SW480 (cell line): Measurements from ENCODE around the gene KLHL17.
"Not testable (repeated sequence)": the region's sequence is repeated elsewhere in the genome, so short reads cannot be mapped to it uniquely, and the experiment has no call there.

Experiments used
- DNase-seq: peaks from one replicate; pipeline ENCODE4 v3.0.0-alpha.2; 2016; ENCODE audit warnings: low spot score

KLHL17 gene

GRCh38 chr1:1003618-1004419 is 43.4 kb downstream of the KLHL17 start:
- no peak for DNase-seq

GRCh38 chr1:1004420-1004779 is 44.0 kb downstream of the KLHL17 start:
- no peak for DNase-seq

- peak; percentile 84 for DNase-seq
Observed at GRCh38 chr1:1004780-1005697, 44.7 kb downstream of the KLHL17 start.

DNA sequence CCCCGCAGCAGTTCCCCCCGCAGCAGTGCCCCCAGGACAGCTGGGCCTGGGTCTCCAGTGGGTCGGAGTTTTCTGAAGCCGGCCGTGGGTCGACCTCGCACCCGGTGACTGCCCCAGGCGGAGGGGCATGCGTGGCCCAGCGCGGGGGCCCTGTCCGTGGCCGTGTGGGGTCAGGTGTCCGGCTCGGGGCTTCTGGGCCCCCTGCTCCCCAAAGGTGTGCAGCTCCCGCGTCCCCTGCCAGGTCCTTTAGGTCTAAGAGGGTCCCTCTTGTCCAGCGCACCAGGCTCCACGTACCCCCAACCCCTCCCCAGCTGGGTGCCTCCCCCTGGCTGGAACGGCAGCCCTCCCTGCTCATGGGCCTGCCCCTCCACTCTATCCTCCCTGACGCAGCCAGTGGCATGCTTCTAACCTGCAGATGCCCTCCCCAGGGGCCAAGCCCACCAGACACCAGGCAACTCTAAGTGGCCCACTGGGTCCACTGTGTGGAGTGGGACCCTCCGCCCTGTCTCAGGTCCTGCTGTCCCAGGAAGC is 45.5 kb downstream of the KLHL17 start:
- no peak for DNase-seq

- DNase-seq, result peak; percentile 97
Observed at GRCh38 chr1:1006305-1007159, 46.1 kb downstream of the KLHL17 start.

DNA sequence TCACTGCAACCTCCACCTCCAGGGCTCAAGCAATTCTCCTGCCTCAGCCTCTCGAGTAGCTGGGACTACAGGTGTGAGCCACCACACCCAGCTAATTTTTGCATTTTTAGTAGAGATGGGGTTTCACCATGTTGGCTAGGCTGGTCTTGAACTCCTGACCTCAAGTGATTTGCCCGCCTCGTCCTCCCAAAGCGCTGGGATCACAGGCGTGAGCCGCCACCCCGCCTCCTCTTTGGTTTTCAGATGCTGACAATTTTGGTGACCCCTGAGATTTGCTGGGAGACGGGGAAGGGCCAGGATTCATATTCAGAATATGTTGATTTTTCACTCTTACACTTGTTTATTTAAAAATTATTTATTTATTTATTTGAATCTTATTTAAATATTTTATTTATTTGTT is 49.7 kb downstream of the KLHL17 start:
- not testable (repeated sequence) for DNase-seq

DNA sequence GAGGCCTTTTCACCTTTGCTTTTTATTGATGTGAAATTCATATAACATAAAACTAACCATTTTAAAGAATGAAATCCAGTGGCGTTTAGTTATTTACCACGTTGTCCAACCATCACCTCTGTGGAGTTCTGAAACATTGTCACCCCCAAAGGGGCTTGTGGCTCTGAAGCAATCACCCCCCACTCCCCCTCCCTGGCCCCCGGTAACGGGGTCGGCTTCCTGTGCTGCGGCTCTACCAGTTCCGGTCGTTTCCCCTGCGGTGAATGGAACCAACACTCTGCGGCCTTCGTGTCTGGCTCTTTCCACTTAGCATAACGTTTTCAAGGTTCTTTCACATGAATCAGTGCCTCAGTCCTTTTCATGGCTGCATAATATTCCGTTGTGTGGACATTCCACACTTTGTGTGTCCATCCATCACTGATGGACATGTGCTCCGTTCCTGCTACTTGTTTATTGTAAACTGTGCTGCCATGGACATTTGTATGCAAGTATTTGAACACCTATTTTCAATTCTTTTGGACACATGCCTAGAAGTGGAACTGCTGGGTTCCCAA is 51.1 kb downstream of the KLHL17 start:
- DNase-seq, result no peak

- not testable (repeated sequence) for DNase-seq
Observed at GRCh38 chr1:1012736-1013104, 52.3 kb downstream of the KLHL17 start.

GRCh38 chr1:1013105-1013921 is 52.9 kb downstream of the KLHL17 start, which contains the start of gene ISG15:
ISG15 (plus strand) TSS chr1:1013497; CDS start chr1:1013574, 77 bp downstream.
- peak; percentile 90 for DNase-seq

GRCh38 chr1:1013922-1014648 is 53.7 kb downstream of the KLHL17 start:
- no peak for DNase-seq

DNA sequence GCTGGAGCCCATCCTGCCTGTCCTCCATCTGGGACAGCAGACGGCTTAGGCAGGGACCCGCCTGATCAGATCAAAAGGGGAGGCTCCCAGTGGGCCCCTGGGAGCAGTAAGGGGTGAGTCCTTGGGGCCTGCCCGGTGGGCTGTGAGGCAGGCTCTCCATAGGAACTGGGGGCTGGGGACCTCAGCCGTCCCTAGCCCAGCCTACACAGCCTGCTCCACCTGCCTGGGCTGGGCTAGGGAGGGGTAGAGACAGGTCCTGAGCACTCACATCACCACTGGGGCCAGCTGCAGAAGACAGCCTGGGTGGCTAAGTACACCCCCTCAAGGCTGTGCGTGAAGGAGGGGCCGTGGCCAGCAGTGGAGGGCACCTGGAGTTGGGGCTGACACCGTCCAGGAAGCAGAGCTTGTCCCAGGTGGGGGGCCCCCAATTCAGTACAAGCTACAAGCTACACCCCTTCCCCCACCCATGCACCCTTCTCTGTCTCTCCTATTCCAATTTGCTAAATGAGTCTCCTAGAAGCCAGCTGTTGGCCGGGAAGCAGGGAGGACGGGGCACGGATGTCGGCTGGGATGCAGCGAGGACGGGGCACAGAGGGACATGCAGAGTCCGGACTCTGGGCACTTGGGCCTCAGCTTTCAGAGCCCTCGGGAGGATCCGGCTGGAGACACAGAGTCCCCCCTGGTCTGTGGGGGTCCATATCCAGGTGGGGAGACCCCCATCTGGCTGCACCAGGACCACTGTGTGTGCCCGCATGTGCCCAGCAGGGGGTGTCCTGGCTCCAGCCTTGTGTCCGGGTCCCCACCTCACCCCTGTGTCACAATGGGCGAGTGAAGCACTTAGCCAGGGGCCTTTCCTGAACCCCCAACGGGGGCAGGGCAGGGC is 54.7 kb downstream of the KLHL17 start:
- no peak for DNase-seq
